K562 (cell line): ENCODE data around the gene HS6ST1. TPM values are rescaled to one million over a fixed set of nuclear protein-coding genes. Genes with fewer than 3 reads are reported as not detected.

Experiments
- ARID3B ChIP-seq: fragments of 250-450 bp; sonication (Bioruptor Pico); IDR thresholded peaks from 2 replicates; pipeline ENCODE4 v1.4.0; 2020; ENCODE audit warnings: borderline replicate concordance
- CTCF ChIP-seq, 3 experiments: IDR thresholded peaks in 2 of 3; conservative IDR thresholded peaks in 1 of 3; 2 replicates each; pipeline ENCODE4 v1.5.1; 2011 to 2012; ENCODE audit warnings: low read length in 3 of 3, mild to moderate bottlenecking in 3 of 3, control low read depth in 2 of 3, improper control_type of control experiment in 1 of 3, inconsistent platforms in 1 of 3, low read depth in 1 of 3, mixed read lengths in 1 of 3, moderate library complexity in 1 of 3; ENCODE audit not compliant: insufficient read depth in 2 of 3
- GATAD2A ChIP-seq: fragments of 450-650 bp; IDR thresholded peaks from 2 replicates; pipeline ENCODE4 v1.6.1; 2017
- HDAC1 ChIP-seq, 2 experiments: fragments of 450-650 bp; IDR thresholded peaks; 2 replicates each; pipeline ENCODE4 v1.6.1; 2016 to 2017; ENCODE audit warnings: inconsistent platforms in 1 of 2, mild to moderate bottlenecking in 1 of 2, moderate library complexity in 1 of 2
- KLF10 ChIP-seq: fragments of 250-450 bp; sonication (Bioruptor Pico); IDR thresholded peaks from 2 replicates; pipeline ENCODE4 v1.6.1; 2021; ENCODE audit warnings: matching md5 sums
- KLF16 ChIP-seq: IDR thresholded peaks from 2 replicates; pipeline ENCODE4 v1.6.1; 2016; ENCODE audit warnings: antibody characterized with exemption
- KLF6 ChIP-seq: fragments of 250-450 bp; sonication (Bioruptor Pico); IDR thresholded peaks from 2 replicates; pipeline ENCODE4 v1.4.0; 2020; ENCODE audit warnings: mild to moderate bottlenecking, moderate library complexity, borderline replicate concordance
- LARP7 ChIP-seq: fragments of 450-650 bp; IDR thresholded peaks from 2 replicates; pipeline ENCODE4 v1.6.1; 2016
- MCM5 ChIP-seq: fragments of 450-650 bp; IDR thresholded peaks from 2 replicates; pipeline ENCODE4 v1.6.1; 2016; ENCODE audit warnings: low read depth
- MEF2A ChIP-seq: IDR thresholded peaks from 2 replicates; pipeline ENCODE4 v1.6.1; 2011; ENCODE audit warnings: low read depth, mild to moderate bottlenecking, low read length, moderate library complexity; ENCODE audit not compliant: control insufficient read depth
- NFATC3 ChIP-seq: fragments of 450-650 bp; IDR thresholded peaks from 2 replicates; pipeline ENCODE4 v1.6.1; 2017; ENCODE audit warnings: mild to moderate bottlenecking
- NFXL1 ChIP-seq: fragments of 450-650 bp; formaldehyde crosslinking; IDR thresholded peaks from 2 replicates; pipeline ENCODE4 v1.4.0; 2021; ENCODE audit warnings: mild to moderate bottlenecking
- PHF21A ChIP-seq: fragments of 450-650 bp; IDR thresholded peaks from 2 replicates; pipeline ENCODE4 v1.6.1; 2017; ENCODE audit warnings: low read depth, borderline replicate concordance
- PRPF4 ChIP-seq: fragments of 200-400 bp; formaldehyde crosslinking; IDR thresholded peaks from one replicate; pipeline ENCODE4 v1.6.1; 2017; ENCODE audit warnings: low read length, low read depth, mild to moderate bottlenecking; ENCODE audit not compliant: insufficient read depth, poor library complexity, severe bottlenecking
- RCOR1 ChIP-seq, 2 experiments: IDR thresholded peaks; 2 replicates each; pipeline ENCODE4 v1.6.1; 2012; ENCODE audit warnings: low read depth in 2 of 2, low read length in 2 of 2, borderline replicate concordance in 1 of 2, improper control_type of control experiment in 1 of 2
- SAFB2 ChIP-seq: fragments of 200-400 bp; formaldehyde crosslinking; IDR thresholded peaks from 2 replicates; pipeline ENCODE4 v1.6.1; 2018; ENCODE audit warnings: borderline replicate concordance, low read length, low read depth, moderate library complexity; ENCODE audit not compliant: severe bottlenecking
- SAP30 ChIP-seq: fragments of 200-600 bp; sonication (generic); IDR thresholded peaks from 2 replicates; pipeline ENCODE4 v1.6.1; 2012; ENCODE audit warnings: borderline replicate concordance, low read depth, mild to moderate bottlenecking, moderate library complexity, low read length, control low read depth, inconsistent platforms; ENCODE audit not compliant: insufficient read depth, poor library complexity, severe bottlenecking
- SIN3A ChIP-seq, 2 experiments: fragments of 150-350 bp in 1 of 2; IDR thresholded peaks; 2 replicates each; pipeline ENCODE4 v1.6.1; 2011 to 2016; ENCODE audit warnings: borderline replicate concordance in 2 of 2, low read depth in 2 of 2, low read length in 2 of 2, mild to moderate bottlenecking in 2 of 2, moderate library complexity in 2 of 2; ENCODE audit not compliant: control insufficient read depth in 1 of 2
- SNIP1 ChIP-seq: fragments of 450-650 bp; IDR thresholded peaks from 2 replicates; pipeline ENCODE4 v1.7.1; 2017; ENCODE audit warnings: low read depth, mild to moderate bottlenecking
- TCF7 ChIP-seq: sonication (generic); IDR thresholded peaks from 2 replicates; pipeline ENCODE4 v1.6.1; 2016; ENCODE audit warnings: antibody characterized with exemption, borderline replicate concordance
- ZC3H4 ChIP-seq: sonication (generic); formaldehyde crosslinking; IDR thresholded peaks from 2 replicates; pipeline ENCODE4 v1.9.0; 2021; ENCODE audit warnings: missing genetic modification reagents, borderline replicate concordance
- ZNF174 ChIP-seq: fragments of 250-450 bp; sonication (Bioruptor Pico); IDR thresholded peaks from 2 replicates; pipeline ENCODE4 v1.4.0; 2020; ENCODE audit warnings: mild to moderate bottlenecking
- ZNF184 ChIP-seq: sonication (generic); formaldehyde crosslinking; IDR thresholded peaks from 2 replicates; pipeline ENCODE4 v1.5.0; 2020; ENCODE audit warnings: missing genetic modification reagents
- ZNF655 ChIP-seq: fragments of 250-450 bp; sonication (Bioruptor Pico); IDR thresholded peaks from 2 replicates; pipeline ENCODE4 v1.5.0; 2021
- ZNF764 ChIP-seq: fragments of 250-450 bp; sonication (Bioruptor Pico); IDR thresholded peaks from 2 replicates; pipeline ENCODE4 v1.4.0; 2020; ENCODE audit warnings: low read depth, mild to moderate bottlenecking, moderate library complexity
- polyA plus RNA-seq, 8 experiments: library from polyadenylated mRNA; depleted of rRNA in 4 of 8; stranded (reverse) in 5 of 8; unstranded in 3 of 8; fragments of >200 nt; fragmentation: Nextera tagmentation in 2 of 8; fragmentation: Illumina TruSeq in 1 of 8; extraction: Ambion mirVana in 2 of 8; extraction: Trizol in 1 of 8; gene quantifications; 2 replicates each; pipeline versions ENCODE4 v1.2.1 to v1.2.3, GENCODE V29; 2011 to 2014; ENCODE audit warnings: inconsistent platforms in 1 of 8, missing spikeins in 1 of 8
- total RNA-seq, 7 experiments: library from RNA; depleted of rRNA in 6 of 7; stranded (reverse); fragments of >200 nt in 6 of 7; fragmentation: Illumina TruSeq in 2 of 7; extraction: Trizol in 2 of 7; gene quantifications; 2 replicates each; pipeline versions ENCODE4 v1.2.1 to v1.2.3, GENCODE V29; 2011 to 2021; ENCODE audit warnings: low replicate concordance in 1 of 7

The HS6ST1 gene
- total and polyA plus RNA-seq, 9 of the 15 experiments (the other 6 are each of a cell fraction or from before 2014, with no cell fraction given): 0.06 to 7.4 (median 3.8) TPM

GRCh38 chr2:128309280-128310093 lies 9.2 kb downstream of the HS6ST1 start (continued):
- no peak for TF ChIP-seq TCF7
- no peak for TF ChIP-seq KLF6 (CRISPR knock-in tag)
- no peak for TF ChIP-seq SNIP1
- peak in 1 of 2 experiments; percentile 71; a peak in 2 of 4 replicates for TF ChIP-seq RCOR1 (IDR thresholded peaks at IDR 0.05; ENCODE audit: borderline replicate concordance in 1 of 2, low read depth in 2 of 2, low read length in 2 of 2)
- TF ChIP-seq SAFB2: no peak
- no peak for TF ChIP-seq KLF10 (CRISPR knock-in tag)
- TF ChIP-seq SIN3A (IDR thresholded peaks at IDR 0.05; ENCODE audit: borderline replicate concordance in 2 of 2, control insufficient read depth in 1 of 2, low read depth in 2 of 2, low read length in 2 of 2): no peak
- no peak for TF ChIP-seq PRPF4
- no peak for TF ChIP-seq NFXL1
- TF ChIP-seq SAP30: no peak
- TF ChIP-seq KLF16: peak; percentile 36
- TF ChIP-seq ZNF655 (CRISPR knock-in tag): no peak
- no peak for TF ChIP-seq ZNF174
- no peak for TF ChIP-seq ARID3B (CRISPR knock-in tag)
- no peak for TF ChIP-seq ZNF764
- no peak for TF ChIP-seq ZNF184
- no peak for TF ChIP-seq GATAD2A
- TF ChIP-seq PHF21A: no peak
- TF ChIP-seq HDAC1 (IDR thresholded peaks at IDR 0.05): no peak
- no peak for TF ChIP-seq MCM5
- no peak for TF ChIP-seq LARP7
- TF ChIP-seq CTCF (IDR thresholded peaks at IDR 0.05 in 2 of 3, conservative IDR thresholded peaks at IDR 0.05 in 1 of 3; ENCODE audit: insufficient read depth in 2 of 3, low read depth in 1 of 3, low read length in 3 of 3): no peak
- no peak for TF ChIP-seq ZC3H4 (CRISPR knock-in tag)
- no peak for TF ChIP-seq MEF2A
- TF ChIP-seq NFATC3: no peak
